Fibroblast of lung (primary cell): ENCODE results near the gene PARP11.

Experiments
- CTCF ChIP-seq, 2 donors: IDR thresholded peaks in 1 of 2; conservative IDR thresholded peaks in 1 of 2; 1 replicate in 1 of 2; 2 replicates in 1 of 2; pipeline ENCODE4 v1.5.1; 2011 to 2012; ENCODE audit warnings: low read length in 2 of 2, control low read depth in 1 of 2, inconsistent platforms in 1 of 2, low read depth in 1 of 2, mild to moderate bottlenecking in 1 of 2
- EZH2 ChIP-seq: IDR thresholded peaks from 2 replicates; pipeline ENCODE4 v1.5.1; 2012; ENCODE audit warnings: low read length, control low read depth, mild to moderate bottlenecking; ENCODE audit errors: missing control alignments

GRCh38 chr12:3836641-3837040 is 36.6 kb downstream of the PARP11 start:
- no peak for TF ChIP-seq CTCF (conservative IDR thresholded peaks at IDR 0.05 in 1 of 2, IDR thresholded peaks at IDR 0.05 in 1 of 2; ENCODE audit: low read depth in 1 of 2, low read length in 2 of 2)
- no peak for TF ChIP-seq EZH2
